Activated CD4-positive, alpha-beta T cell treated with anti-CD3 and anti-CD28 coated beads, Interleukin-2, amount 50 U/mL, for 1 hour (primary cell): ENCODE measurements around the gene POU4F2.
"Not testable (repeated sequence)": the region's sequence is repeated elsewhere in the genome, so short reads cannot be mapped to it uniquely, and the experiment has no call there.

Experiments
- DNase-seq: peaks from one replicate; pipeline ENCODE4 v3.0.0-alpha.2; 2020

Gene POU4F2

GRCh38 chr4:146661367-146661766 lies 22.7 kb downstream of the POU4F2 start:
- no peak for DNase-seq

- DNase-seq = not testable (repeated sequence)
Observed at GRCh38 chr4:146663968-146664311, 25.2 kb downstream of the POU4F2 start.

- DNase-seq = no peak
Observed at GRCh38 chr4:146674829-146675570, 36.3 kb downstream of the POU4F2 start.
